Osteoblast (primary cell): ENCODE results near the gene NPHS1. TPM values are rescaled to one million over a fixed set of nuclear protein-coding genes. Genes with fewer than 3 reads are reported as not detected.

Experiments
- DNase-seq: peaks from one replicate; pipeline ENCODE4 v3.0.0; 2011; ENCODE audit warnings: low spot score, mixed read lengths; ENCODE audit not compliant: insufficient read length; ENCODE audit errors: missing footprints
- H2AFZ ChIP-seq: 2 replicates; pipeline ENCODE4 v1.6.0; 2011; ENCODE audit warnings: mild to moderate bottlenecking, low read length
- H3K27ac ChIP-seq: 2 replicates; pipeline ENCODE4 v1.5.1; 2011; ENCODE audit warnings: mild to moderate bottlenecking, low read depth, low read length, moderate library complexity
- H3K27me3 ChIP-seq: 2 replicates; pipeline ENCODE4 v1.6.0; 2012; ENCODE audit warnings: mild to moderate bottlenecking, control low read depth, inconsistent platforms, low read length, moderate library complexity; ENCODE audit not compliant: insufficient read depth
- H3K36me3 ChIP-seq: 2 replicates; pipeline ENCODE4 v1.5.1; 2011; ENCODE audit warnings: mild to moderate bottlenecking, low read length, control low read depth, moderate library complexity; ENCODE audit not compliant: insufficient read depth
- H3K4me1 ChIP-seq: 2 replicates; pipeline ENCODE4 v1.5.1; 2011; ENCODE audit warnings: mild to moderate bottlenecking, low read length, control low read depth, moderate library complexity; ENCODE audit not compliant: insufficient read depth
- H3K4me2 ChIP-seq: 2 replicates; pipeline ENCODE4 v1.6.0; 2011; ENCODE audit warnings: mild to moderate bottlenecking, low read length; ENCODE audit not compliant: insufficient read depth
- H3K4me3 ChIP-seq: fragments of 200-600 bp; sonication (generic); 3 replicates; pipeline ENCODE4 v1.5.1; 2012; ENCODE audit warnings: mild to moderate bottlenecking, low read length, inconsistent platforms; ENCODE audit not compliant: insufficient read depth
- H3K79me2 ChIP-seq: 2 replicates; pipeline ENCODE4 v1.6.0; 2012; ENCODE audit warnings: mild to moderate bottlenecking, low read length, control low read depth, inconsistent platforms; ENCODE audit not compliant: insufficient read depth
- H3K9me3 ChIP-seq: 2 replicates; pipeline ENCODE4 v1.5.1; 2011; ENCODE audit warnings: low read depth, low read length, control low read depth
- H4K20me1 ChIP-seq: 2 replicates; pipeline ENCODE4 v1.6.0; 2012; ENCODE audit warnings: mild to moderate bottlenecking, low read length, control low read depth; ENCODE audit not compliant: insufficient read depth
- CTCF ChIP-seq: IDR thresholded peaks from 2 replicates; pipeline ENCODE4 v1.5.1; 2011; ENCODE audit warnings: mild to moderate bottlenecking, low read depth, low read length, moderate library complexity; ENCODE audit errors: extremely low read depth
- total RNA-seq: library from RNA; depleted of rRNA; stranded (reverse); fragments of >200 nt; gene quantifications from 2 replicates; pipeline ENCODE4 v1.2.3, GENCODE V29; 2012

The NPHS1 gene
- total RNA-seq, 1 donor: not detected

GRCh38 chr19:35862528-35862927 is 10.2 kb upstream of the NPHS1 start:
- peak; percentile 69 for DNase-seq
- Histone ChIP-seq H3K27ac (no peak overlapping the region), H3K27me3 (peaks cover 54% of the 10 kb centered on the region), H4K20me1 (no peaks in the 10 kb centered on the region), H3K4me2 (no peak overlapping the region), H3K9me3 (no peaks in the 10 kb centered on the region), H3K4me3 (no peak overlapping the region), H3K36me3 (no peaks in the 10 kb centered on the region), H2AFZ (no peak overlapping the region), H3K4me1 (no peaks in the 10 kb centered on the region), H3K79me2 (no peaks in the 10 kb centered on the region)
- no peak for TF ChIP-seq CTCF

DNA sequence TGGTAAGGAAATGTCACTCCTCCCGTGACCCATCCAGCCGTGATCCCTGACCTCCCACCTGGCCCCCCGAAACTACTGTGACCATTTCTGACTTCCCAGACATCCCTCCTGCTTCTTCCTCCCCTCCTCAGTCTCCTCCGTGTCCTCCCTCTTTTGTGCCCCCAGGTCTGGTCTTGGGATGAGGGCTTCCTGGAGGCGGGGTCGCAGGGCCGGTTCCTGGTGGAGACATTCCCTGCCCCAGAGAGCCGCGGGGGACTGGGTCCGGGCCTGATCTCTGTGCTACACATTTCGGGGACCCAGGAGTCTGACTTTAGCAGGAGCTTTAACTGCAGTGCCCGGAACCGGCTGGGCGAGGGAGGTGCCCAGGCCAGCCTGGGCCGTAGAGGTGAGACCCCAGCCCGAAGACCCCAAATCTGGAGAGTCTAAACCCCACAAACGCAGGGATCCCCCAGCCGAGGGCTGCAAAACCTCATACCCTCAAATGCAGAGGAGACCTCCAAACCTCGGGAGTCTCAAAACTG is 9.4 kb upstream of the NPHS1 start:
- Histone ChIP-seq H3K4me2 (no peak overlapping the region), H3K79me2 (no peaks in the 10 kb centered on the region), H4K20me1 (no peaks in the 10 kb centered on the region), H3K27ac (no peak overlapping the region), H3K9me3 (no peaks in the 10 kb centered on the region), H3K4me1 (peaks cover 3% of the 10 kb centered on the region), H3K4me3 (no peak overlapping the region), H3K27me3 (peaks cover 62% of the 10 kb centered on the region), H3K36me3 (no peaks in the 10 kb centered on the region), H2AFZ (no peak overlapping the region)
- TF ChIP-seq CTCF: no peak
- peak; percentile 89 for DNase-seq

DNA sequence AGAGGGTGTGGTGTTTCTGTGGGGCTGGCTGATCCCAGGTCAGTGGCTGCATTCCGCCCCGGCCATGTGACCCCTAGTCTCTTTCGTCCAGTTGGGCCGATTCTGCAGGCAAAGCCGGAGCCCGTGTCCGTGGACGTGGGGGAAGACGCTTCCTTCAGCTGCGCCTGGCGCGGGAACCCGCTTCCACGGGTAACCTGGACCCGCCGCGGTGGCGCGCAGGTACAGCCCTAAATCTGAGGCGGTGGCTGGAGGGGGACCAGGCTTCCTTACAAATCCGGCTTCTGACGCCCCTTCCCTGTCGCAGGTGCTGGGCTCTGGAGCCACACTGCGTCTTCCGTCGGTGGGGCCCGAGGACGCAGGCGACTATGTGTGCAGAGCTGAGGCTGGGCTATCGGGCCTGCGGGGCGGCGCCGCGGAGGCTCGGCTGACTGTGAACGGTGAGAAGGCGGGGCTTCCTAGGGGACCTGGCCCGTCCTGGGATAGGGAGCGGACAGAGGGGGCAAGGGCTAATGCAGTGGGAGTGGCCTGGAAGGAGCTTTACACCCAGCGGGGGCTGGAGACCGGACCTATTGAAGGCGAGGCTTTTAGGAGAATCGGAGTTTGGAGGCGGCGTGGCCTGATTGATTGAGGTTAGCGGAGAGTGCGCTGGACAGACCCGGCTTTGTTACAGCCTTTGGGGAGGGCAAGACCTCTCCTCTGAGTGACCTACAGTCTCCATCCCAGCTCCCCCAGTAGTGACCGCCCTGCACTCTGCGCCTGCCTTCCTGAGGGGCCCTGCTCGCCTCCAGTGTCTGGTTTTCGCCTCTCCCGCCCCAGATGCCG is 8.7 kb upstream of the NPHS1 start:
- Histone ChIP-seq H3K27ac (no peak overlapping the region), H3K27me3 (peaks cover 69% of the 10 kb centered on the region), H3K4me2 (no peak overlapping the region), H3K4me1 (peaks cover 3% of the 10 kb centered on the region), H3K9me3 (no peaks in the 10 kb centered on the region), H3K36me3 (no peaks in the 10 kb centered on the region), H3K79me2 (no peaks in the 10 kb centered on the region), H2AFZ (no peak overlapping the region), H4K20me1 (no peaks in the 10 kb centered on the region), H3K4me3 (no peak overlapping the region)
- no peak for TF ChIP-seq CTCF
- peak; percentile 85 for DNase-seq

DNA sequence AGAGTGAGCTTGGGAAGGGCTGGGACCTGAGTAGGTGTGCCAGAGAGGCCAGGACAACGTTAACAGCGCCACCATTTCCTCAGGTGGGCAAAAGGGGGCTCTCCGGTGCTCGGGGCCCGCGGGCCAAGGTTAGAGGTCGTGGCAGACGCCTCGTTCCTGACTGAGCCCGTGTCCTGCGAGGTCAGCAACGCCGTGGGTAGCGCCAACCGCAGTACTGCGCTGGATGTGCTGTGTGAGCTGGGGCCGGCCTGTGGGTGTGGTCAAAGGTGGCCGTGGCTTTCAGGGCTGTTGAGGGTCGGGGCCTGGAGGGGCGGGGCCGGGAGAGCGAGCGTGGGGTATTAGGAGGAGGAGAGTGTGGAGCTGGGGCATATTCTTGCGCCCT is 8.1 kb upstream of the NPHS1 start:
- no peak for TF ChIP-seq CTCF
- Histone ChIP-seq H4K20me1 (no peaks in the 10 kb centered on the region), H3K9me3 (no peaks in the 10 kb centered on the region), H3K4me1 (peaks cover 3% of the 10 kb centered on the region), H3K4me2 (no peak overlapping the region), H3K79me2 (no peaks in the 10 kb centered on the region), H3K27me3 (peaks cover 70% of the 10 kb centered on the region), H3K36me3 (no peaks in the 10 kb centered on the region), H3K27ac (no peak overlapping the region), H2AFZ (no peak overlapping the region), H3K4me3 (no peak overlapping the region)
- no peak for DNase-seq
